ENCODE data around the gene SORT1. TPM values are rescaled to one million over a fixed set of nuclear protein-coding genes. Genes with fewer than 3 reads are reported as not detected.

Gene SORT1
- total RNA-seq, 1 experiment from 2014 or later: 56.5 TPM

- H3K4me3 ChIP-seq (ENCODE audit: low read depth, low read length, poor library complexity, severe bottlenecking): no peak overlapping the region
- intact Hi-C loops (cut with micrococcal nuclease; ENCODE audit: unreplicated experiment): no loop called here
- no peaks in the 10 kb centered on the region for H3K27me3 ChIP-seq (replicated peaks; ENCODE audit: insufficient read depth, low read depth, low read length, poor library complexity)
- POLR2A ChIA-PET (ENCODE audit: low non-redundant PET): no interaction called here
- no peak for DNase-seq (ENCODE audit: low spot score)
- H3K36me3 ChIP-seq (ENCODE audit: insufficient read depth, low read length, poor library complexity, severe bottlenecking): peaks cover 23% of the 10 kb centered on the region
- H3K27ac ChIP-seq (ENCODE audit: low read depth, low read length, poor library complexity, severe bottlenecking): no peak overlapping the region
- TF ChIP-seq, protein P1, sequence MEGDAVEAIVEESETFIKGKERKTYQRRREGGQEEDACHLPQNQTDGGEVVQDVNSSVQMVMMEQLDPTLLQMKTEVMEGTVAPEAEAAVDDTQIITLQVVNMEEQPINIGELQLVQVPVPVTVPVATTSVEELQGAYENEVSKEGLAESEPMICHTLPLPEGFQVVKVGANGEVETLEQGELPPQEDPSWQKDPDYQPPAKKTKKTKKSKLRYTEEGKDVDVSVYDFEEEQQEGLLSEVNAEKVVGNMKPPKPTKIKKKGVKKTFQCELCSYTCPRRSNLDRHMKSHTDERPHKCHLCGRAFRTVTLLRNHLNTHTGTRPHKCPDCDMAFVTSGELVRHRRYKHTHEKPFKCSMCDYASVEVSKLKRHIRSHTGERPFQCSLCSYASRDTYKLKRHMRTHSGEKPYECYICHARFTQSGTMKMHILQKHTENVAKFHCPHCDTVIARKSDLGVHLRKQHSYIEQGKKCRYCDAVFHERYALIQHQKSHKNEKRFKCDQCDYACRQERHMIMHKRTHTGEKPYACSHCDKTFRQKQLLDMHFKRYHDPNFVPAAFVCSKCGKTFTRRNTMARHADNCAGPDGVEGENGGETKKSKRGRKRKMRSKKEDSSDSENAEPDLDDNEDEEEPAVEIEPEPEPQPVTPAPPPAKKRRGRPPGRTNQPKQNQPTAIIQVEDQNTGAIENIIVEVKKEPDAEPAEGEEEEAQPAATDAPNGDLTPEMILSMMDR (conservative IDR thresholded peaks at IDR 0.05; ENCODE audit: low read depth, low read length): no peak
- no peak for TF ChIP-seq EZH2 (IDR thresholded peaks at IDR 0.05; ENCODE audit: borderline replicate concordance, low read depth, low read length, poor library complexity, severe bottlenecking)
- H3K9me3 ChIP-seq (ENCODE audit: low read depth, low read length, poor library complexity, severe bottlenecking): no peaks in the 10 kb centered on the region
- H3K4me1 ChIP-seq (ENCODE audit: insufficient read depth, low read length, poor library complexity, severe bottlenecking): no peaks in the 10 kb centered on the region
- no TSS peak for BruUV-seq (replicated peaks)
- CTCF ChIA-PET: no interaction called here
Measured at GRCh38 chr1:109271458-109271857, 126.3 kb downstream of the SORT1 start.

- TF ChIP-seq, protein P1 (conservative IDR thresholded peaks at IDR 0.05; ENCODE audit: low read depth, low read length): no peak
- no peak for TF ChIP-seq EZH2 (IDR thresholded peaks at IDR 0.05; ENCODE audit: borderline replicate concordance, low read depth, low read length, poor library complexity, severe bottlenecking)
- no peak for DNase-seq (ENCODE audit: low spot score)
- Histone ChIP-seq H3K4me1 (ENCODE audit: insufficient read depth, low read length, poor library complexity, severe bottlenecking) (no peaks in the 10 kb centered on the region), H3K27ac (ENCODE audit: low read depth, low read length, poor library complexity, severe bottlenecking) (no peak overlapping the region), H3K27me3 (replicated peaks; ENCODE audit: insufficient read depth, low read depth, low read length, poor library complexity) (no peaks in the 10 kb centered on the region), H3K4me3 (ENCODE audit: low read depth, low read length, poor library complexity, severe bottlenecking) (no peak overlapping the region), H3K9me3 (ENCODE audit: low read depth, low read length, poor library complexity, severe bottlenecking) (no peaks in the 10 kb centered on the region), H3K36me3 (ENCODE audit: insufficient read depth, low read length, poor library complexity, severe bottlenecking) (peaks cover 23% of the 10 kb centered on the region)
- intact Hi-C loops (cut with micrococcal nuclease; ENCODE audit: unreplicated experiment): no loop called here
- POLR2A ChIA-PET (ENCODE audit: low non-redundant PET): no interaction called here
- CTCF ChIA-PET: no interaction called here
- no TSS peak for BruUV-seq (replicated peaks)
Measured at GRCh38 chr1:109270623-109271317, 126.9 kb downstream of the SORT1 start.

- POLR2A ChIA-PET (ENCODE audit: low non-redundant PET): no interaction called here
- TF ChIP-seq, protein P1 (conservative IDR thresholded peaks at IDR 0.05; ENCODE audit: low read depth, low read length): no peak
- TF ChIP-seq EZH2 (IDR thresholded peaks at IDR 0.05; ENCODE audit: borderline replicate concordance, low read depth, low read length, poor library complexity, severe bottlenecking): no peak
Measured at GRCh38 chr1:109269981-109270622, 127.6 kb downstream of the SORT1 start.

More at GRCh38 chr1:109269981-109270622, 127.6 kb downstream of the SORT1 start:
- no peak for DNase-seq (ENCODE audit: low spot score)
- no peak overlapping the region for H3K4me3 ChIP-seq (ENCODE audit: low read depth, low read length, poor library complexity, severe bottlenecking)
- no peaks in the 10 kb centered on the region for H3K27me3 ChIP-seq (replicated peaks; ENCODE audit: insufficient read depth, low read depth, low read length, poor library complexity)
- peaks cover 23% of the 10 kb centered on the region for H3K36me3 ChIP-seq (ENCODE audit: insufficient read depth, low read length, poor library complexity, severe bottlenecking)
- no peaks in the 10 kb centered on the region for H3K4me1 ChIP-seq (ENCODE audit: insufficient read depth, low read length, poor library complexity, severe bottlenecking)
- no peaks in the 10 kb centered on the region for H3K9me3 ChIP-seq (ENCODE audit: low read depth, low read length, poor library complexity, severe bottlenecking)
- H3K27ac ChIP-seq (ENCODE audit: low read depth, low read length, poor library complexity, severe bottlenecking): no peak overlapping the region
- intact Hi-C loops (cut with micrococcal nuclease; ENCODE audit: unreplicated experiment): no loop called here
- CTCF ChIA-PET: no interaction called here
- BruUV-seq (replicated peaks): no TSS peak

Measured in A673 (cell line).